Hippocampal formation (tissue), 2 donors: ENCODE measurements around the gene GPAT3.

ENCODE experiments used
- DNase-seq, 2 donors: peaks; one replicate each; lab custom pipeline; 2025; lab: John Stamatoyannopoulos, UW

The GPAT3 gene

DNA sequence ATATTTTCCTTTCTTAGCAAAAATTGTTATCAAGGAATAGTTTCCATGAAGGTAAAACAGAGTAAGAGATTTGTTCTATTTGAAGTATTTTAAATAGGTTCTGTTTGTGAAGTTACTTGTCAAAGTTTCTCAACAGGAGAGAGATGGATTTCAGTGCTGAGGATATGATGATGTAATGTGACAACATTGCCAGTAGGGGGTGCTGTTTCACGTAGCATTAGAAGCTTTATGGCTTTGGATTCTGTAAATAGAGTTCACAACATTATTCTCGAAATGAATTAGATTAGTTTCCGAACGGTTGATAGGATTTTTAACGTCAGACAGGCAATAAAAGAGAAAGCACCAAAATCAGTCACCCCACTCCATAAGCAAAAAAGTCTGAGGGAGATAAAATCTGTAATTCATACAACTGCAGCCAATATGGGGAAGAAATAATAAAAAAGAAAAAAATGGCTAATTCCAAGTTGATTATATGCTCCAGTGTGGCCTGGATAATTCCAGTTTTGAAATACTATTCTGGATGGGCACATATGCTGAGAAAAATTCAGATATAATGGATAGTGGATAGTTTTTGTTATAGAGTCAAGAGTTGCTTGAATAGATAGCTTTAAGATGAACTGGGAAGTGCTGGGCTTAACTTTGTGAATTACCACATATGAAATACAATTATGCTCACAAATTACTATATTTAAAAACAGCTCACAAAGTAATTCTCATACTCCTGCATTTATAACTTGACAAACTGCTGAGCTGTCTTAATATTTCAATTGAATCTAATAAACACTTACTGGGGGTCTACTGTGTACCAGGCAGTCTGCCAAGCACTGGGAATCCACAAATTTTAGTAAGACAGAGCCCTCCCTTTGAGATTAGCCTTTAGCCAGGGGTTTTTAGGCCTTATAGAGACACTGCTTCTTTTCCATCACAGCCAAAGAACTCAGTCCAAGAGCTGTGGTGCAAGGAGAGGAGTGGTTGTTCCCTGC is 109.1 kb downstream of the GPAT3 start:
- peak; percentile 2 to 66 for DNase-seq

GRCh38 chr4:83646538-83647239 is 110.8 kb downstream of the GPAT3 start:
- DNase-seq: no peak

DNA sequence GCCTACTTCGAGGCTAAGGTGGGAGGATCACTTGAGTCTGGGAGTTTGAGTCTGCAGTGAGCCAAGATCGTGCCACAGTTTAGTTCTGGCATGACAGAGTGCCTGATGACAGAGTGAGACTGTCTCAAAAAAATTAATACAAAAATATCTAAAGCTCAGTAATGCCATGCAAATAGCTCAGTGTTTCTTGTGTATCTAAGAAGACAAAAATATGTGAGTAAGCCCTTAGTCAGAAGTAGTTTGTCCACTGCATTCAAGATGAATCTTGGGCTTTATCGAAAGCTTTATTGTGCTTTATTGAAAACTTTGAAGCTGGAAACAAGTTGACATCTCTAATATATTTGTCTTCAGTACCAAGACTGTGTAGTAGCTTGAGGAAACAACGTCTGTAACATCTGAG is 115.9 kb downstream of the GPAT3 start:
- DNase-seq: no peak
